ENCODE measurements around the gene WNK2.

The WNK2 gene

GRCh38 chr9:93218671-93219420 lies 34.9 kb downstream of the WNK2 start:
- no peak for DNase-seq (ENCODE audit: low read depth)

GRCh38 chr9:93219692-93220091 lies 35.8 kb downstream of the WNK2 start:
- no peak for DNase-seq (ENCODE audit: low read depth)

- no peak for DNase-seq (ENCODE audit: low read depth)
These were observed 36.7 kb downstream of the WNK2 start for GRCh38 chr9:93220627-93221026.

GRCh38 chr9:93221044-93221443 lies 37.1 kb downstream of the WNK2 start:
- no peak for DNase-seq (ENCODE audit: low read depth)

- no peak for DNase-seq (ENCODE audit: low read depth)
These were observed 38.9 kb downstream of the WNK2 start for GRCh38 chr9:93222890-93223259.

- no peak for DNase-seq (ENCODE audit: low read depth)
These were observed 39.6 kb downstream of the WNK2 start for GRCh38 chr9:93223260-93224180.

- DNase-seq (ENCODE audit: low read depth), result no peak
These were observed 40.7 kb downstream of the WNK2 start for GRCh38 chr9:93224591-93224990.

GRCh38 chr9:93225417-93225816 lies 41.5 kb downstream of the WNK2 start:
- DNase-seq (ENCODE audit: low read depth), result no peak

GRCh38 chr9:93225892-93226291 lies 42.0 kb downstream of the WNK2 start:
- DNase-seq (ENCODE audit: low read depth), result no peak

- DNase-seq (ENCODE audit: low read depth), result no peak
These were observed 42.9 kb downstream of the WNK2 start for GRCh38 chr9:93226819-93227218.

GRCh38 chr9:93228030-93228429 lies 44.1 kb downstream of the WNK2 start:
- DNase-seq (ENCODE audit: low read depth), result no peak

- DNase-seq (ENCODE audit: low read depth), result no peak
These were observed 44.5 kb downstream of the WNK2 start for GRCh38 chr9:93228453-93228852.

- DNase-seq (ENCODE audit: low read depth), result no peak
These were observed 45.7 kb downstream of the WNK2 start for GRCh38 chr9:93229636-93230035.

- no peak for DNase-seq (ENCODE audit: low read depth)
These were observed 46.2 kb downstream of the WNK2 start for GRCh38 chr9:93230185-93230584.

GRCh38 chr9:93230601-93231000 lies 46.7 kb downstream of the WNK2 start:
- no peak for DNase-seq (ENCODE audit: low read depth)

- no peak for DNase-seq (ENCODE audit: low read depth)
These were observed 47.3 kb downstream of the WNK2 start for GRCh38 chr9:93231121-93231694.

GRCh38 chr9:93231716-93232115 lies 47.8 kb downstream of the WNK2 start:
- no peak for DNase-seq (ENCODE audit: low read depth)

GRCh38 chr9:93232388-93232960 lies 48.5 kb downstream of the WNK2 start:
- no peak for DNase-seq (ENCODE audit: low read depth)

- DNase-seq (ENCODE audit: low read depth), result no peak
These were observed 49.1 kb downstream of the WNK2 start for GRCh38 chr9:93233033-93233432.

GRCh38 chr9:93234600-93234999 lies 50.7 kb downstream of the WNK2 start:
- DNase-seq (ENCODE audit: low read depth), result no peak

- DNase-seq (ENCODE audit: low read depth), result no peak
These were observed 51.5 kb downstream of the WNK2 start for GRCh38 chr9:93235300-93235960.

Data from activated T-cell treated with anti-CD3 and anti-CD28 coated beads for 24 hours (primary cell).